NCI-H2107 treated with DMSO at 0.1 percent for 48 hours (cell line): ENCODE data around the gene ADAMTS18.

Experiments used
- DNase-seq: peaks from one replicate; lab custom pipeline; 2025; ENCODE audit not compliant: unreplicated experiment; lab: John Stamatoyannopoulos, UW

ADAMTS18 gene

GRCh38 chr16:77331043-77331442 is 103.8 kb downstream of the ADAMTS18 start:
- DNase-seq: no peak

DNA sequence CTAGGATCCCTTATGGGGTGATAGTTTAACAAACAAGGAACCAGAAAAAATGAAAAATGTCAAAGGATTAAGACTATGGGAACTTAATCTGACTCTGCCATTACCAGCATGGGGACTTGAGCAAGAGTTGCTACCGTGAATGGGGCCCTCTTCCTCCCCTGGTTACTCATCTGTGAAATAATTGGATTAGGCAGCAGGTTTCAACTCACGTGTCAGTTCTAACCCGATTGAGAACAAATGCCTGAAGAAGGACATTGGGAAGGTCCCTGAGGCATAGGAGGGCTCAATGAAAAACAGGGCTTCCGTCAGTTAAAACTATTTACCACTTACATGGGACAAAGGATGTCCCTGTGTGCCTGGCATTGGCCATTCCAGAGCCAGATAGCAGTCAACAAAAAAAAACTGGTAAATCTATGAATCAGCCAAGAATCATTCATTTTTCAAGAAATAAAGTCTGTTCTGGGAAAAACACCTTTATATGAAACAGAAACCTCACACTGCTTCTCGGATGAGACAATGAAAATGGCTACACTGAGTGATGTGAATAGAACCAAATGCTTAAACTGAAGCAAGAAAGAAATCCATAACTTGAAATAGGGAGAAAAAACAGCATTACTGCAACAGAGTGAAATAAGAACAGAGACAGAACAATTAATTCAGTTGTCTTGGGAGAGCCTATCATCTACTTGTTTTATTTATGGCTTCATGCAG is 104.3 kb downstream of the ADAMTS18 start:
- DNase-seq: no peak

DNA sequence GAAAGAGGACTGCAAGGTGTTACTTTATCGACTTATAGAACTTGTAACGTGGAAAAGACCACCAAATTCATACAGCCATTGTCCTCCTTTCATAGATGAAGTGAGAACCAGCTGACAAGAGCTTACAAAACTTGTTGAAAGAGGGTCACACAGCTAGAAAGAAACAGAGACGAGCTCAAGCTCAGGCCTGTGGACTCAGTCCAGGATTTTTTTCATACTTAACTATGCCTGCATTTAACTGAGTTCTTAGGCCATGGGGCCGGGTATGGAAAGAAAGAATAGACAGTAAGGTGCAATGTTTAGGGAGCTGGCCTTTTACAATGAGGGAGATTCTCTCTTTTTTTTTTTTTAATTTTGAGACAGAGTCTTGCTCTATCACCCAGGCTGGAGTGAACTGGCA is 106.1 kb downstream of the ADAMTS18 start:
- DNase-seq: no peak

- DNase-seq: no peak
Measured at GRCh38 chr16:77328274-77328673, 106.6 kb downstream of the ADAMTS18 start.

GRCh38 chr16:77327717-77328116 is 107.1 kb downstream of the ADAMTS18 start:
- no peak for DNase-seq

DNA sequence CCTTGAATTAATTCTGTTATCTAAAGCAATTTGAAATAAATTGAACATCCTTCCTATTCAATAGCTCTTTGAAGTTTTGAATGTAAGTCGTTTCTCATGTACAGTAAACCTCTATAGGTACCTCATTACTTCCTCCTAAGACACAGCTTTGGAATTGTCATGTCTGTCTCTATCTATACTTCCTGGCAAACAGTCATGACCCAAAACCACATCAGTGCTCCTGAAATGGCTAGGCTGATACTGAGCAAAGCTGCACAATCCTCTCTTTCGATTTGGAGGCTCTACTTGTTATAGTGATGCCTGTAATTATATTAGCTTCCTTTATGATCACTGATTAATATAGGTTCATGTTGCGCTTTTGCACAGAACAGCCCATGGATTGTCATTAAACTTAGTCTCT is 110.1 kb downstream of the ADAMTS18 start:
- DNase-seq: no peak

DNA sequence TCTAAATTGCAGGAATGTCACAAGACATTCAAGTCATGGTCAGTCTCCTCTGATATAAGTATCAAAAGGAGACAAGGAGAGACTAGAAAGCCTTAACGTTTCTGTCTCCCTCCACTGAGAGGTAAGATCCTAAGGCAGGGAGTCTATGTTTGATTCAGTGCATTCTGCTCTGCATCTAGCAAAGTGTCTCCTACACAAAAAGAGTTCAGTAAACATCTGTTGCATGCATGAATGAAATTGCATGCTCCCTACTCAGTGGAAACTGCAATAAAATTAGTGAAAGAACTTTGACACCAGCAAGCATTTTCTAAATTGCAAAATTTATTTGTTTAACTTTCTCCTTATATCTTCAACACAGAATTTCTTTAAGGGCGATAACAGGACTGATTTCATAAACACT is 111.1 kb downstream of the ADAMTS18 start:
- DNase-seq: no peak

DNA sequence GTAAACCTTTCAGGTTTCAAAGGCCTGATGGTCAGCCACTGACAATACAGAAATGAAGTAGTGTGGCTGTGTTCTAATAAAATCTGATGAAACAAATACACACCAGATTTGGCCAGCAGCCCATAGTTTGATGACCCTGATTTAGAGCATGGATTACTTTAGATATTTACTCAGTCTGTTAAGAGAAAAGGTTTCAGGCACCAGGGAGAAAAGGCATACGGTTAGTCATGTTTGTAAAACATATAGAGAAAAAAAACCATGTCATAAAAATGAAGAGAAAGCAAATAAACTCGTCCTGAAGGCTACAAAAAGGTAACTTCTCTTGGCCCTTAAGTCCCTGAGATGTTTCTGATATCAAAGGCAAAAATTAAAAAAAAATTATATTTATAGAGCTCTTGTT is 112.1 kb downstream of the ADAMTS18 start:
- no peak for DNase-seq

DNA sequence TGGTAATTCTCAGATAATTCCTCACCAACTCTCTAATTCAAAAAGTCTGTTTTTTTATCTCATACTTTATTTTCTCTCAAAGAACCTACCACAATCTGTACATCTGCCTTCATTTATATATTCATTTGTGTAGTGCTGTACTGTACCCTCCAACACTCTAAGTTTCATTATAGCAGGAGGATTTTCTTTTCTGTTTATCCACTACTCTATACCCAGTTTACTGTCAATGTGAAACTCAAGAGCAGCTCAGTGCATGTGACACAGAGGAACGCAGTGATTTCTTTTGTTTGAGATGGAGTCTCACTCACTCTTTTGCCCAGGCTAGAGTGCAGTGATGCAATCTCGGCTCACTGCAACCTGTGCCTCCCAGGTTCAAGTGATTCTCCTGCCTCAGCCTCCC is 117.8 kb downstream of the ADAMTS18 start:
- no peak for DNase-seq

GRCh38 chr16:77310877-77311276 is 124.0 kb downstream of the ADAMTS18 start:
- no peak for DNase-seq

GRCh38 chr16:77308163-77308561 is 126.7 kb downstream of the ADAMTS18 start:
- peak; percentile 26 for DNase-seq

GRCh38 chr16:77307426-77308162 is 127.2 kb downstream of the ADAMTS18 start:
- no peak for DNase-seq

DNA sequence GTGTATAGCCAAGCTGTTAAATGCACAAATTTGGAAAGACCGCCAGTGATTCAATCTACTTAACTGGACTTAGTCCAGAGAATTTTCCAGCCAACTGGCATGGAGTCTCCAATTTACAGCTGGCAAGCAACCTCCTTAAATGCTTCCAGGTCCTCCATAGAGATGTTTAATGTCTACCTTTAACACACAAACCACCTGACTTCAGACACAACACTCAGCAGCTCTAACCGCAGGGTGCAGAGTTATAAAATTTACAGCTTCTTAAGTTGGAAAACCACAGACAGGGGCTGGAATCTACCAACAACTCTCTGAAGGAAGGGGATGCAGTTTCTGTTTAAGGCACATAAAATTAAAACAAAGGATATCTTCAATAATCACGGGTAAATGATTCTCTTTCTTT is 128.8 kb downstream of the ADAMTS18 start:
- DNase-seq: peak; percentile 42

- DNase-seq: no peak
Measured at GRCh38 chr16:77304877-77305276, 130.0 kb downstream of the ADAMTS18 start.

- no peak for DNase-seq
Measured at GRCh38 chr16:77304134-77304533, 130.7 kb downstream of the ADAMTS18 start.

DNA sequence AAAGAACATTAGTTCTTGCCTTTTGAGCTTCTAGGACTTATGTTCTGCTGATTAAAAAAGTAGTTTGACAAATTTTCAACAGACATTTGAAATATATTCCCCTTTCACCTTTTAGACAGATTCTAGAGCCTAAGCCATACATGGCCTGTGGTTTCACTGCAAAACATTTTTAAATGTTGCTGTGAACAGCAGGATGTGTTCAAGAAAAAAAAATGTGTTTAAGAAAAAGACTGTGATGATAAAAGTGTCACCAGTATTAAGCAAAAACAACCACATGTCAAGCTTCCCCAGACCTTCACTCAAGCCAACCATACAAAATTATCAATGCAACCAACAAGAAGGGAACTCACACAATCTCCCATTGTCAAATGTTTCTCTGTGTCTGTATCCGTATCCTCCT is 132.2 kb downstream of the ADAMTS18 start:
- no peak for DNase-seq

DNA sequence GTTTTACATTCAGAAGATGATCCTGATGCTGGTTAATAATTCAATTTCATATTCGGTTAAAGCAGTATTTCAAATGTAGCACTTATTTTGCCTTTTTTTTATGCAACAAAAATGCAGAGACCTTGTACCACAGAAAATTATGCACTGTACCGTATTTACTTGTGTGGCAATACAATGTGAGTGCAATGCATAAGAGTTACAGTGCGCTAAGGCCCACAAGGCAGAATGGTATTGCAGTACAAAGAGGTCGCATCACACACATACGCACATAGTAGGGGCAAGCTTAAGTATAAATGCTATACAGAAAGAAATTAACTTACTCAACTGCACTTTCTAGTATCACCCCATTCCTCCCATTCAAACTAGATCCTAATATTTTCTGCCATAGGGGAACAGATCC is 132.6 kb downstream of the ADAMTS18 start:
- DNase-seq: no peak

DNA sequence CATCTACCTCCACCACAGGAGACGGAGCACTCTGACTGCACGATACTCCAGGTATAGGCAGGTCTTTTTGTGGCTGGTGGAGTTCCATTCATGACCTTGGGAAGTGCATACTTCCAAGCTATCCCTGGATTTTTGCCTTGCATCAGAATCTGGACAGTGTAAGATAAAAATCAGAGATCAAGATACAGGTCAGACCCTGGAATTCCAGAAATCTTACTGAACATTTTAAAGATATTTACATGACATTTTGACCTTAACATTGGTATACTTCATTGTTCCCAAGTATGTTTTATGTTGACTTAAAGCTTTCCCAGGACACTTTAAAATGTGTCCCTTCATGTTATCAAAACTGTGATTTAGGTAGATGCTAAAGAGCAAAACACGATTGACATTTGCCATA is 134.6 kb downstream of the ADAMTS18 start:
- DNase-seq: no peak

- peak; percentile 14 for DNase-seq
Measured at GRCh38 chr16:77299395-77299794, 135.4 kb downstream of the ADAMTS18 start.

- no peak for DNase-seq
Measured at GRCh38 chr16:77298418-77299360, 136.1 kb downstream of the ADAMTS18 start.

- DNase-seq: no peak
Measured at GRCh38 chr16:77297996-77298395, 136.8 kb downstream of the ADAMTS18 start.

DNA sequence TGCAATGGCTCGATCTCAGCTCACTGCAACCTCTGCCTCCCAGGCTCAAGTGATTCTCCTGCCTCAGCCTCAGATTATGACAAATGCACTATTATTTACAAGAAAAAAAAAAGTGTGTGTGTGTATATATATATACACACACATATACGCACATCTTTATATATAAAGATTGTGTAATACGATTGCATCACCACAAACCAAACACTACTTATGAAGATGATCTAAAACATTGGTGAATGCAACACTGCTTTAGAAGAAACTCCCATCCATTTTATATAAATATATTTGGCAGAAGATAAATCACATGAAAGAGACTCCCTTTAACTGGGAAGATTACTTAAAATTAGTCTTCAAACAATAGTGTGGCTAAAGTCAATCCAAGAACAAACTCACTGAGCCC is 138.9 kb downstream of the ADAMTS18 start:
- no peak for DNase-seq
